Keratinocyte (primary cell): ENCODE data around the gene UNC13C. TPM values are rescaled to one million over a fixed set of nuclear protein-coding genes. Genes with fewer than 3 reads are reported as not detected.

Experiments
- DNase-seq: peaks from one replicate; pipeline ENCODE4 v3.0.0-alpha.2; 2011; ENCODE audit warnings: low read depth, missing footprints, low spot score
- FAIRE-seq: peaks from 2 replicates; lab custom pipeline; 2011; peaks lifted over from hg19 to GRCh38; lab: Jason Lieb, UNC
- H2AFZ ChIP-seq: 2 replicates; pipeline ENCODE4 v1.6.0; 2012; ENCODE audit warnings: low read length, control low read depth, inconsistent platforms; ENCODE audit not compliant: control insufficient read depth
- H3K27ac ChIP-seq: 2 replicates; pipeline ENCODE4 v1.5.1; 2011; ENCODE audit warnings: low read length; ENCODE audit not compliant: control insufficient read depth, insufficient read depth
- H3K27me3 ChIP-seq: 3 replicates; pipeline ENCODE4 v1.6.0; 2011; ENCODE audit warnings: low read length; ENCODE audit not compliant: control insufficient read depth, insufficient read depth; ENCODE audit errors: extremely low read depth
- H3K36me3 ChIP-seq, 2 experiments: 2 replicates in 1 of 2; 3 replicates in 1 of 2; pipeline ENCODE4 v1.5.1; 2011; ENCODE audit warnings: low read length in 2 of 2, mild to moderate bottlenecking in 1 of 2; ENCODE audit not compliant: control insufficient read depth in 2 of 2, insufficient read depth in 2 of 2; ENCODE audit errors: extremely low read depth in 1 of 2
- H3K4me1 ChIP-seq: 3 replicates; pipeline ENCODE4 v1.5.1; 2011; ENCODE audit warnings: low read length; ENCODE audit not compliant: control insufficient read depth, insufficient read depth; ENCODE audit errors: extremely low read depth
- H3K4me2 ChIP-seq: 3 replicates; pipeline ENCODE4 v1.6.0; 2011; ENCODE audit warnings: low read depth, low read length; ENCODE audit not compliant: control insufficient read depth, insufficient read depth; ENCODE audit errors: extremely low read depth
- H3K4me3 ChIP-seq, 3 experiments: fragments of 200-600 bp in 1 of 3; sonication (generic) in 1 of 3; 2 replicates in 2 of 3; 3 replicates in 1 of 3; pipeline ENCODE4 v1.5.1; 2011 to 2016; ENCODE audit warnings: low read length in 3 of 3, mild to moderate bottlenecking in 3 of 3, control low read depth in 2 of 3, inconsistent platforms in 1 of 3, low read depth in 1 of 3, mixed read lengths in 1 of 3, mixed run types in 1 of 3, moderate library complexity in 1 of 3; ENCODE audit not compliant: control insufficient read depth in 2 of 3, insufficient read depth in 2 of 3; ENCODE audit errors: extremely low read depth in 1 of 3
- H3K79me2 ChIP-seq: 2 replicates; pipeline ENCODE4 v1.6.0; 2012; ENCODE audit warnings: low read length; ENCODE audit not compliant: control insufficient read depth, insufficient read depth
- H3K9ac ChIP-seq: 3 replicates; pipeline ENCODE4 v1.6.0; 2011; ENCODE audit warnings: low read length; ENCODE audit not compliant: control insufficient read depth, insufficient read depth; ENCODE audit errors: extremely low read depth
- H3K9me1 ChIP-seq: 3 replicates; pipeline ENCODE4 v1.6.0; 2011; ENCODE audit warnings: low read length; ENCODE audit not compliant: control insufficient read depth, insufficient read depth; ENCODE audit errors: extremely low read depth
- H3K9me3 ChIP-seq: 2 replicates; pipeline ENCODE4 v1.5.1; 2012; ENCODE audit warnings: low read depth, low read length; ENCODE audit not compliant: control insufficient read depth
- H4K20me1 ChIP-seq: 3 replicates; pipeline ENCODE4 v1.6.0; 2011; ENCODE audit warnings: low read length; ENCODE audit not compliant: control insufficient read depth, insufficient read depth; ENCODE audit errors: extremely low read depth
- EZH2 ChIP-seq: IDR thresholded peaks from one replicate; pipeline ENCODE4 v1.6.1; 2012; ENCODE audit warnings: inconsistent platforms, mild to moderate bottlenecking, low read length, moderate library complexity
- dilution Hi-C: fragments of 300-500 bp; cut with MboI; formaldehyde crosslinking; loops from one replicate; pipeline ENCODE4 v1.7.0; 2020; ENCODE audit warnings: low sequenced_read_pairs; ENCODE audit not compliant: extremely low pct_ligation_motif_present
- polyA plus RNA-seq, 5 experiments: library from polyadenylated mRNA; depleted of rRNA in 3 of 5; stranded (reverse) in 3 of 5; stranded (forward) in 1 of 5; unstranded in 1 of 5; fragments of >200 nt; gene quantifications; 1 replicate in 1 of 5; 2 replicates in 3 of 5; 3 replicates in 1 of 5; pipeline versions ENCODE4 v1.2.1 to v1.2.3, GENCODE V29; 2011 to 2012; ENCODE audit warnings: missing spikeins in 2 of 5, low read depth in 1 of 5, low replicate concordance in 1 of 5
- TF ChIP-seq, protein P1 (sequence below), 3 experiments: IDR thresholded peaks in 1 of 3; conservative IDR thresholded peaks in 1 of 3; optimal IDR thresholded peaks in 1 of 3; 2 replicates in 2 of 3; 3 replicates in 1 of 3; pipeline versions ENCODE3 to v1.5.1; 2011; ENCODE audit warnings: low read length in 3 of 3, mild to moderate bottlenecking in 3 of 3, moderate library complexity in 2 of 3, control low read depth in 1 of 3, inconsistent platforms in 1 of 3; ENCODE audit not compliant: insufficient read depth in 2 of 3; ENCODE audit errors: extremely low read depth in 1 of 3

The UNC13C gene
- polyA plus RNA-seq, 1 donor (not counting 4 experiments of a cell fraction or from before 2014, with no cell fraction given), result not detected

DNA sequence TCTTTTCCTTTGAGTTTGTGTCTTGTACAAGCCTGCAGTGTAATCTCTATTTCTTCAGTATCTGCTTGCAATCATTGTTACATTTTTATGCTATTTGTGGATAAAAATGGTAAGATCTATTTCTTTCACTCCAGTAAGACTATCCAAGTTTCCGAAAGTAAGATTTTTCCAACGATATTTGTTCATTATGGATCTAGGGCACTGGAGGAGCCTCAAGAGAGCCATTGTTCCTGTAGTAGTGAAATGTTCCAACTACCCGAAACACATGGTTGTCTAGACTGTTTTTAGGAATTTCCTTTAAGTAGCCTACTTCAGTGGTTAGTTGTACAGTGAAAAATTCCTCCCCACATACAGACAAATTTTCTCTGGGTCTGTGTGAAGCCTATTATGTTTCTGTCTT lies 621.1 kb downstream of the UNC13C start:
- H2AFZ ChIP-seq, result no peak overlapping the region
- H3K4me2 ChIP-seq, result no peak overlapping the region
- TF ChIP-seq, protein P1, sequence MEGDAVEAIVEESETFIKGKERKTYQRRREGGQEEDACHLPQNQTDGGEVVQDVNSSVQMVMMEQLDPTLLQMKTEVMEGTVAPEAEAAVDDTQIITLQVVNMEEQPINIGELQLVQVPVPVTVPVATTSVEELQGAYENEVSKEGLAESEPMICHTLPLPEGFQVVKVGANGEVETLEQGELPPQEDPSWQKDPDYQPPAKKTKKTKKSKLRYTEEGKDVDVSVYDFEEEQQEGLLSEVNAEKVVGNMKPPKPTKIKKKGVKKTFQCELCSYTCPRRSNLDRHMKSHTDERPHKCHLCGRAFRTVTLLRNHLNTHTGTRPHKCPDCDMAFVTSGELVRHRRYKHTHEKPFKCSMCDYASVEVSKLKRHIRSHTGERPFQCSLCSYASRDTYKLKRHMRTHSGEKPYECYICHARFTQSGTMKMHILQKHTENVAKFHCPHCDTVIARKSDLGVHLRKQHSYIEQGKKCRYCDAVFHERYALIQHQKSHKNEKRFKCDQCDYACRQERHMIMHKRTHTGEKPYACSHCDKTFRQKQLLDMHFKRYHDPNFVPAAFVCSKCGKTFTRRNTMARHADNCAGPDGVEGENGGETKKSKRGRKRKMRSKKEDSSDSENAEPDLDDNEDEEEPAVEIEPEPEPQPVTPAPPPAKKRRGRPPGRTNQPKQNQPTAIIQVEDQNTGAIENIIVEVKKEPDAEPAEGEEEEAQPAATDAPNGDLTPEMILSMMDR (optimal IDR thresholded peaks at IDR 0.05 in 1 of 3, IDR thresholded peaks at IDR 0.05 in 1 of 3, conservative IDR thresholded peaks at IDR 0.05 in 1 of 3; ENCODE audit: extremely low read depth in 1 of 3, insufficient read depth in 2 of 3, low read length in 3 of 3), result no peak
- TF ChIP-seq EZH2, result no peak
- H3K79me2 ChIP-seq, result no peaks in the 10 kb centered on the region
- dilution Hi-C loops, result no loop called here
- H3K4me3 ChIP-seq, result no peak overlapping the region
- H3K4me1 ChIP-seq, result no peaks in the 10 kb centered on the region
- no peaks in the 10 kb centered on the region for H3K36me3 ChIP-seq
- no peak for FAIRE-seq
- no peaks in the 10 kb centered on the region for H3K27me3 ChIP-seq
- no peaks in the 10 kb centered on the region for H3K9me1 ChIP-seq
- no peaks in the 10 kb centered on the region for H4K20me1 ChIP-seq
- peaks cover 2% of the 10 kb centered on the region for H3K9me3 ChIP-seq
- no peak for DNase-seq
- no peak overlapping the region for H3K9ac ChIP-seq
- no peak overlapping the region for H3K27ac ChIP-seq

DNA sequence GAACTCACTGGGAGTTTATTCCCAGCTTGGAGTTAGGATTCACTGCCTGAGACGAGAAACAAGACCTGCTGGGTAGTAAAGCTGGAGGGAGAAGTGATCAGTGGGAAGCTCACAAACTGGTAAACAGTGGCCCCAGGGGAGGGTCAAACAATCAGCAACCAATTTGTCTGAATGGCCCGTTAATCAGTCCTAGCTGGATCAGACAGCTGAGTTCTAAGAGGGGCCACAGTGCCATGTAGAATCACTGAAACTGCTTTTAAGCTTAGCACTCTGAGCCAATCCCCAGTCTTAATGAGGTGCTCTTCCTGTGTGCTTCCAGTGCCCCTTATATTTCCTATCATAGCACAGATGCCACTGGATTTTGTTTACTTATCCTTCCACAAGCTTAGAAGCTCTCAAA lies 626.8 kb downstream of the UNC13C start:
- Histone ChIP-seq H3K4me1 (no peaks in the 10 kb centered on the region), H3K79me2 (no peaks in the 10 kb centered on the region), H3K9ac (no peak overlapping the region), H3K36me3 (no peaks in the 10 kb centered on the region), H3K4me2 (no peak overlapping the region), H3K9me3 (no peaks in the 10 kb centered on the region), H3K4me3 (no peak overlapping the region), H3K27ac (no peak overlapping the region), H2AFZ (no peak overlapping the region), H3K27me3 (no peaks in the 10 kb centered on the region), H3K9me1 (no peaks in the 10 kb centered on the region), H4K20me1 (no peaks in the 10 kb centered on the region)
- TF ChIP-seq, protein P1 (optimal IDR thresholded peaks at IDR 0.05 in 1 of 3, IDR thresholded peaks at IDR 0.05 in 1 of 3, conservative IDR thresholded peaks at IDR 0.05 in 1 of 3; ENCODE audit: extremely low read depth in 1 of 3, insufficient read depth in 2 of 3, low read length in 3 of 3), result no peak
- TF ChIP-seq EZH2, result no peak
- dilution Hi-C loops, result no loop called here
- no peak for DNase-seq
- FAIRE-seq, result no peak
